Spinal cord (tissue), 10 donors: ENCODE results near the gene MAP2K6. TPM values are rescaled to one million over a fixed set of nuclear protein-coding genes. Genes with fewer than 3 reads are reported as not detected.

Source experiments
- DNase-seq, 6 donors: peaks; one replicate each; pipeline versions ENCODE4 v3.0.0 to v3.0.0-alpha.2; 2013 to 2015; ENCODE audit warnings: low spot score in 6 of 6, low read depth in 4 of 6
- H3K27ac ChIP-seq: one replicate; pipeline ENCODE4 v1.5.1; 2013; ENCODE audit warnings: low read depth, low read length, control low read depth
- H3K27me3 ChIP-seq: one replicate; pipeline ENCODE4 v1.6.1; 2013; ENCODE audit warnings: low read length; ENCODE audit not compliant: control insufficient read depth, insufficient read depth
- H3K36me3 ChIP-seq: one replicate; pipeline ENCODE4 v1.6.1; 2013; ENCODE audit warnings: low read length; ENCODE audit not compliant: control insufficient read depth, insufficient read depth
- H3K4me1 ChIP-seq: one replicate; pipeline ENCODE4 v1.6.1; 2013; ENCODE audit warnings: low read length; ENCODE audit not compliant: control insufficient read depth, insufficient read depth
- H3K4me3 ChIP-seq: one replicate; pipeline ENCODE4 v1.5.1; 2013; ENCODE audit warnings: low read depth, low read length, control low read depth
- H3K9me3 ChIP-seq: one replicate; pipeline ENCODE4 v1.6.1; 2013; ENCODE audit warnings: low read length; ENCODE audit not compliant: control insufficient read depth, insufficient read depth
- WGBS: methylation state at CpG from one replicate; pipeline ENCODE4 v1.1.5; 2013; ENCODE audit warnings: missing lambda C conversion rate; ENCODE audit not compliant: insufficient coverage; 5-methylcytosine and 5-hydroxymethylcytosine counted together
- polyA plus RNA-seq, 2 donors: library from polyadenylated mRNA; unstranded; fragments of 120-200 nt; gene quantifications; one replicate each; pipeline ENCODE4 v1.2.1, GENCODE V29; 2013; ENCODE audit not compliant: insufficient read length in 2 of 2
- total RNA-seq, 2 donors: library from RNA; depleted of rRNA in 1 of 2; stranded (reverse); fragments of 120-200 nt in 1 of 2; fragments of >200 nt in 1 of 2; gene quantifications; one replicate each; pipeline versions ENCODE4 v1.2.3 to v1.2.4, GENCODE V29; 2013 to 2014
- donor health status: healthy.

The MAP2K6 gene
- total and polyA plus RNA-seq, 4 donors: 11.5 to 32.5 (median 17.9) TPM

GRCh38 chr17:69451416-69452394 lies 37.2 kb downstream of the MAP2K6 start:
- Histone ChIP-seq H3K4me3 (no peak overlapping the region), H3K27me3 (no peaks in the 10 kb centered on the region), H3K27ac (no peak overlapping the region), H3K9me3 (no peaks in the 10 kb centered on the region), H3K4me1 (peaks cover 16% of the 10 kb centered on the region), H3K36me3 (no peaks in the 10 kb centered on the region)
- WGBS: 84% methylated on average over 7 of the region's 8 CpGs
- DNase-seq: no peak

GRCh38 chr17:69452664-69453260 lies 38.3 kb downstream of the MAP2K6 start:
- H3K27me3 ChIP-seq: no peaks in the 10 kb centered on the region
- WGBS: 93% methylated on average over 7 of the region's 8 CpGs
- H3K9me3 ChIP-seq: no peaks in the 10 kb centered on the region
- DNase-seq: no peak
- no peaks in the 10 kb centered on the region for H3K36me3 ChIP-seq
- no peak overlapping the region for H3K4me3 ChIP-seq
- H3K27ac ChIP-seq: no peak overlapping the region
- peaks cover 10% of the 10 kb centered on the region for H3K4me1 ChIP-seq

DNA sequence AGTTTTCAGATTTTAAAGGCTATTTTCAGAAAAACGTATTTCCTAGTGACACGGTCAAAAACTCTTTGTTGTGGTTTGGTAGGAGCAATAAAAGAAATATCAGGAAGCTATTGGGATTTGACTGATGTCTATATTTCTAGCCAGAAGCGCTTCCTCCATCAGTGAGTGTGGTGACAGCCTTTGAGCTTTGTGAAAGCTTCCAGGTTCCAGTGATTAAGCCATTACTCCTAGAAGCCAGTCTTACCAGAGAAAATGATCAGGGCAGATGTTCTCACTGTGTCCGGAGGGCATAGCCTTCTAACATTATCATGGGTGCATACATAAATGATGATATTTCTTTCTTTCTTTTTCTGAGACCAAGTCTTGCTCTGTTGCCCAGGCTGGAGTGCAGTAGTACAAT lies 39.6 kb downstream of the MAP2K6 start:
- no peaks in the 10 kb centered on the region for H3K36me3 ChIP-seq
- no peak for DNase-seq
- no peaks in the 10 kb centered on the region for H3K4me1 ChIP-seq
- no peak overlapping the region for H3K27ac ChIP-seq
- no peaks in the 10 kb centered on the region for H3K9me3 ChIP-seq
- WGBS: 100% methylated on average over 1 of the region's 4 CpGs
- no peaks in the 10 kb centered on the region for H3K27me3 ChIP-seq
- H3K4me3 ChIP-seq: no peak overlapping the region

DNA sequence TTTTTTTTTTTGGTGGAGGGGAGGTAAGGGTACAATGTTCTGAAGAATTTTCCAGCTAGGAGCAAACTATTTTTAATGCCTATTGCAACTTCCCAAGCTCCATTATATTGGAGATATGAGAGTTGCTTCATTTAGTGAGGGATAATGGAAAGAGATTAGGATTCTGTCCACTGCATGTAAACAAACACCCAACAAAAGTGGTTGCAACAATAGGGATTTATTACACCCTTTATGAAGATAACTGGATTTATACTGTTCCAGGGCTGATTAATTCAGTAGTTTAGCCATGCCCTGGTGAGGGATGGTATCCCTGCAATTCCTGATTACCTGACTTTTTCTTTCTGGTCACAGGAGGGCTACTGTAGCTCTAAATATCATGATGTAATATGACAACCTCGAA lies 40.5 kb downstream of the MAP2K6 start:
- H3K36me3 ChIP-seq: no peaks in the 10 kb centered on the region
- H3K27me3 ChIP-seq: no peaks in the 10 kb centered on the region
- H3K4me3 ChIP-seq: no peak overlapping the region
- H3K27ac ChIP-seq: no peak overlapping the region
- no peaks in the 10 kb centered on the region for H3K4me1 ChIP-seq
- WGBS: 100% methylated on average over 1 of the region's 1 CpG
- DNase-seq: no peak
- H3K9me3 ChIP-seq: no peaks in the 10 kb centered on the region

- Histone ChIP-seq H3K36me3 (no peaks in the 10 kb centered on the region), H3K4me3 (no peak overlapping the region), H3K9me3 (no peaks in the 10 kb centered on the region), H3K4me1 (peaks cover 21% of the 10 kb centered on the region), H3K27ac (no peak overlapping the region), H3K27me3 (no peaks in the 10 kb centered on the region)
- no peak for DNase-seq
- 100% methylated on average over 1 of the region's 3 CpGs for WGBS
Observed at GRCh38 chr17:69457603-69458002, 43.1 kb downstream of the MAP2K6 start.

DNA sequence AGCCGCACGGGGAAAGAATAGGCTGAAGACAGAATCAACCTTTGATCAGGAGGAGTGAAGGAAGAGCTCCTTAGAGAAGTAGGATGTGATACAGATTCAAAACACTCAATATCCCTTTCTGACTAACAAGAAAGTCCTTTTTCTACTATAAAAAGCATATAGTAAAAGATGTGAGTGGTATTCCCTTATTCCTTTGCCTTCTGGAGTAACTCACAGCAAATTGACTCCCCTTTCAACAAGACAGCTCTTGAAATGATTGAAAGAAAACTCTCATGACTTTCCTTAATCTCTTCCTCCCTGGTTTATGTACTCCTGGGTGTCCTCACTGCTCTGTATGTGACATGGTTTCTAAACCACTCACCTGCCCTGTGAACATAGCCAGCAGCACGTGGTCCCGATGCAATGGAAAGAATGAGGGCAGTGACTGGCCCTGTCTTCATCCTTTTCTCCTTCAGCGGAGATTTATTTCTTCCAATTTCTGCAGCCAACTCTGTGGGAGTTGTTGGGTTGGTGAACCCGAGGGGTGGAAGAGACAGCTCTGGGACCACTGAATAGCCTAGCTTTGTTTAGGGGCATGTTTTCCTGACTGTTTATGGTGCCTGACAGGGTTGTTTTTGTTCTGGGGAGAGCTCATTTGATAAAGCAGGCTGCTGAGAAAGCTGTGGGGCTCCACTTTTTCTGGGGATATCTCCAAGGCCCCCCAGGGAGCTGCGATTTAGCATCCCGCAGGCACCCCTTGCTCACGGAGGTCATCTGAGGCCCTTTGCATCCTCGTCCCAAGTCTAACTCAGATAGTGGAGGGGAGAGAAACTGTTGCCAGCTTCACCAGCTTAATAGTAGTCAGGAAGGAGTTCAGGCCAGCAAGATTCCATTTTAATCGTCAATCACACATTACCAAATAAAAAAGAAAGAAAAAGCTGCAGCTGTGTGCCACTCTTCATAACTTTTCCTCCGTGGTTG lies 46.7 kb downstream of the MAP2K6 start:
- no peak overlapping the region for H3K4me3 ChIP-seq
- no peaks in the 10 kb centered on the region for H3K27me3 ChIP-seq
- no peaks in the 10 kb centered on the region for H3K9me3 ChIP-seq
- WGBS: 60% methylated on average over 1 of the region's 12 CpGs
- DNase-seq: peak; percentile 36 to 82 (median 49)
- peaks cover 25% of the 10 kb centered on the region for H3K4me1 ChIP-seq
- no peaks in the 10 kb centered on the region for H3K36me3 ChIP-seq
- peak overlapping the region; percentile 67 for H3K27ac ChIP-seq

- no peaks in the 10 kb centered on the region for H3K9me3 ChIP-seq
- peaks cover 25% of the 10 kb centered on the region for H3K4me1 ChIP-seq
- H3K4me3 ChIP-seq: no peak overlapping the region
- H3K27me3 ChIP-seq: no peaks in the 10 kb centered on the region
- DNase-seq: peak in 1 of 6 donors; percentile 64
- H3K27ac ChIP-seq: peak overlapping the region; percentile 59
- H3K36me3 ChIP-seq: no peaks in the 10 kb centered on the region
- WGBS: 54% methylated on average over 11 of the region's 11 CpGs
Observed at GRCh38 chr17:69461951-69462369, 47.5 kb downstream of the MAP2K6 start.

- no peak overlapping the region for H3K27ac ChIP-seq
- peaks cover 25% of the 10 kb centered on the region for H3K4me1 ChIP-seq
- DNase-seq: no peak
- H3K9me3 ChIP-seq: no peaks in the 10 kb centered on the region
- no peaks in the 10 kb centered on the region for H3K27me3 ChIP-seq
- WGBS: 95% methylated on average over 4 of the region's 8 CpGs
- H3K4me3 ChIP-seq: no peak overlapping the region
- no peaks in the 10 kb centered on the region for H3K36me3 ChIP-seq
Observed at GRCh38 chr17:69462882-69463281, 48.4 kb downstream of the MAP2K6 start.

- no peaks in the 10 kb centered on the region for H3K27me3 ChIP-seq
- peaks cover 14% of the 10 kb centered on the region for H3K4me1 ChIP-seq
- H3K36me3 ChIP-seq: no peaks in the 10 kb centered on the region
- no peak for DNase-seq
- no peak overlapping the region for H3K4me3 ChIP-seq
- no peaks in the 10 kb centered on the region for H3K9me3 ChIP-seq
- WGBS: 80% methylated on average over 1 of the region's 6 CpGs
- H3K27ac ChIP-seq: no peak overlapping the region
Observed at GRCh38 chr17:69466451-69466850, 52.0 kb downstream of the MAP2K6 start.
